Astrocyte of the spinal cord (primary cell): Measurements from ENCODE around the gene CERS1.

Experiments
- DNase-seq: peaks from one replicate; pipeline ENCODE4 v3.0.0; 2011; ENCODE audit warnings: low read depth, low spot score
- H3K4me3 ChIP-seq: 2 replicates; pipeline ENCODE4 v1.5.1; 2011; ENCODE audit warnings: low read depth, mild to moderate bottlenecking, low read length, moderate library complexity
- in situ Hi-C: cut with HindIII; loops from 2 replicates; pipeline ENCODE4 v1.10.0; 2017; ENCODE audit warnings: low sequenced_read_pairs
- TF ChIP-seq, protein P1 (sequence below): IDR thresholded peaks from 2 replicates; pipeline ENCODE4 v1.5.1; 2012; ENCODE audit warnings: low read depth, mild to moderate bottlenecking, low read length, inconsistent platforms

Gene CERS1

DNA sequence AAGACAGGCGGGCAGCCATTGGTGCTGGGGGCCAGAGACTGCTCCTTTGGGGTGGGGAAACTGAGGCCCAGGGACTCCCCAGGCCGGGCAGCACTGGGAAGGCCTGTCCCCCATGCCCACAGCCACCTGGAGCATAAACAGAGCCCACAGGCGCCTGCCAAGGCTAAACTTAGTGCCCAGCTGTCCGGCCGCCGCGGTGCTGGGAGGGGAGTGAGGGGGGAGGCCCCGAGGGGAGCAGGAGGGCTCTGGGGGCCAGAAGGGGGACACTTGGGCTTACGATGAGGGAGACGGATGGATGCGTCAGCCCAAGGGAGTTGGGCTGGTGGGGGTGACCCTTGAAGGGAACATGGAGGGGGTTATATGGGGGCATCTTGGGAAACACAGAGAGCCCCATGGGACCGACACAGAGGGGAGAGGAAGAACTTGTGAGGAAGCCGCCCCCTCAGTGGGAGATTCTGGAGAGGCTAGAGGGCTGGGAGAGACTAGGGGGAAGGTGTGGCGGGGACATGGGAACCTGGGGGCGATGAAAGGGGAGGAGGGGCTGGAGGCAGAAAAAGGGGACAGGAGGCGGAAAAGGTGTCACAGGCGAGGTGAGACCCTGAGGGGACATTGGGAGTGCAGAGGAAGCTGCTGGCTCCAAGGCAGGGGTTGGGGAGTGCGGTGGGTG lies 2.2 kb downstream of the CERS1 start:
- in situ Hi-C loops, result no loop called here
- no peak overlapping the region for H3K4me3 ChIP-seq
- no peak for DNase-seq
- TF ChIP-seq, protein P1, sequence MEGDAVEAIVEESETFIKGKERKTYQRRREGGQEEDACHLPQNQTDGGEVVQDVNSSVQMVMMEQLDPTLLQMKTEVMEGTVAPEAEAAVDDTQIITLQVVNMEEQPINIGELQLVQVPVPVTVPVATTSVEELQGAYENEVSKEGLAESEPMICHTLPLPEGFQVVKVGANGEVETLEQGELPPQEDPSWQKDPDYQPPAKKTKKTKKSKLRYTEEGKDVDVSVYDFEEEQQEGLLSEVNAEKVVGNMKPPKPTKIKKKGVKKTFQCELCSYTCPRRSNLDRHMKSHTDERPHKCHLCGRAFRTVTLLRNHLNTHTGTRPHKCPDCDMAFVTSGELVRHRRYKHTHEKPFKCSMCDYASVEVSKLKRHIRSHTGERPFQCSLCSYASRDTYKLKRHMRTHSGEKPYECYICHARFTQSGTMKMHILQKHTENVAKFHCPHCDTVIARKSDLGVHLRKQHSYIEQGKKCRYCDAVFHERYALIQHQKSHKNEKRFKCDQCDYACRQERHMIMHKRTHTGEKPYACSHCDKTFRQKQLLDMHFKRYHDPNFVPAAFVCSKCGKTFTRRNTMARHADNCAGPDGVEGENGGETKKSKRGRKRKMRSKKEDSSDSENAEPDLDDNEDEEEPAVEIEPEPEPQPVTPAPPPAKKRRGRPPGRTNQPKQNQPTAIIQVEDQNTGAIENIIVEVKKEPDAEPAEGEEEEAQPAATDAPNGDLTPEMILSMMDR, result no peak

DNA sequence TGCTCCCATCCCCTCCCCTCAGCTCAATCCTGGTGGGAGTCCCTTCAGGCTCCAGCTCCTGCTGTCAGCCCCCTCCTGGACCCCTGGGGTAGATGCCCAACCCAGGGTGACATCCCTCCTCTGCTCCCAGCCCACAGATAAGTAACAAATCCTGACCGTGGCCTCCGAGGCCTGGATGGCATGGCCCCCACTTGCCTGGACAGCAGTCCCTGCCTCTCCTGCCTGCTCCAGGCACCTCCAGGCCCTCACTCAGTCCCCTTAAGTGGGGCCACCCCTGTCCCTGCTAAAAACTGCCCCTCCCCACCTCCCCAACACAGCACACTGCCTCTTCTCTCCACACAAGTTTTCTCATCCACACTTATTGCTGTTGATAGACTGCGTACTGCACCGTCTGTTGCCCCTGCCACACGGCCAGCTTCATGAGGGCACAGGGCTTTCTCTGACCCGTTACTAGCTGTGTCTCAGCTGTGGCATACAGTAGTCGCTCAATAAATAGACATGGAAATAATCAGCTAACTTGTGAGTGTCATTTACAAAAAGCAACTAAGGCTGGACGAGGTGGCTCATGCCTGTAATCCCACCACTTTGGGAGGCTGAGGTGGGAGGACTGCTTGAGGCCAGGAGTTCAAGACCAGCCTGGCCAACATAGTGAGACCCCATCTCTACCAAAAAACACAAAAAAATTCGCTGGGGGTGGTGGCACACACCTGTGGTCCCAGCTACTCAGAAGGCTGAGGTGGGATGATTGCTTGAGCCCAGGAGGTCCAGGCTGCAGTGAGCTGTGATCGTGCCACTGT lies 5.8 kb downstream of the CERS1 start:
- in situ Hi-C loops, result no loop called here
- no peak overlapping the region for H3K4me3 ChIP-seq
- no peak for DNase-seq
- TF ChIP-seq, protein P1, result no peak

DNA sequence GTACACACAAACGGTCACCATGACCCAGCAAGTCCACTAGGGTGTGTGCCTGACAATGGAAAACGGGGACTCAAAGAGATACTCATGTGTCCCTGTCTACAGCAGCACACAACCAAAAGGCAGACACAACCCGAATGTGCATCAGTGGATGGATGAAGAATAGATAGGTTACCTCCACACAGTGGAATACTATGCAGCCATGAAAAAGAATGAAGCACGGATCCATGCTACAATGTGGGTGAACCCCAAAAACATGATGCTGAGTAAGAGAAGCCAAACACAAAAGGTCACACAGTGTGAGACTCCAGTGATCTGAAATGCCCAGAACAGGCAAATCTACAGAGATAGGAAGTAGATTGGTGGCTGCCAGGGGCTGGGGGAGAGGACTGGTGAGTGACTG lies 9.0 kb downstream of the CERS1 start:
- in situ Hi-C loops, result no loop called here
- H3K4me3 ChIP-seq, result no peak overlapping the region
- no peak for DNase-seq
- TF ChIP-seq, protein P1, result no peak

DNA sequence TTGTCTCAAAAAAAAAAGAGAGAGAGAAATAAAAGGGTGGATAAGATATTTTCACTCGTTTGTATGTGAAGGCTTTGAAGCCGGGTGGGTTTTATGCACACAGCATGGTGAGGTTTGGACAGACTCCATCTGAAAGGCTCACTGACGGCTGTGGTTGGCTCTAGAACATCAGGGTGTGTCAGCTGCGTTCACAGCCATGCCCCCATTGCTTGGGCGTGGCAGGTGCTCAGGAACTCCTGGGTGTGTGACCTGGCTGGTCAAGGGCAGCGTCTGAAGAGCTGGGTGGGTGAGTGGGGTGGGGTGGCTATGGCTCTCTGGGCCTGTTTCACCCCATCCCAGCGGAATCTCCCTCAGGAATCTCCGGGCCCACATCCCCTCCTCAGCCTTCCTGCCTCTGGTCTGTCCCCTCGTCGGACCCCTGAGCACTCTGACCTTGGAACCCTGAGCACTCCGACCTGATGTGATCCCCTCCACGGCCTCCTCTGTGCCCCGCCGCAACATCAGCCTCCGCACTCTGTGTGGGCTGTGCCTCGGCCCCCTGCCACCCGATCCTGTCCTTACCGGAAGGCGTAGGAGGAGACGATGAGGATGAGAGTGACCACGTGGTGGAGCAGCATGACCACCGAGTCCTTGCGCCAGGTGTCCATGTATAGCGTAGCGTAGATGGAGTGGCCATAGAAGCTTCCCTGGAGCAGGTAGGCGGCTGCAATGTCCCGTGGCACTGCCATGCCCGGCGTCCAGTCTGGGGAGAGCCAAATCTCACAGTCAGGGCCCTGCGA lies 12.2 kb downstream of the CERS1 start:
- H3K4me3 ChIP-seq, result no peak overlapping the region
- TF ChIP-seq, protein P1, result no peak
- no peak for DNase-seq
- in situ Hi-C loops, result no loop called here

DNA sequence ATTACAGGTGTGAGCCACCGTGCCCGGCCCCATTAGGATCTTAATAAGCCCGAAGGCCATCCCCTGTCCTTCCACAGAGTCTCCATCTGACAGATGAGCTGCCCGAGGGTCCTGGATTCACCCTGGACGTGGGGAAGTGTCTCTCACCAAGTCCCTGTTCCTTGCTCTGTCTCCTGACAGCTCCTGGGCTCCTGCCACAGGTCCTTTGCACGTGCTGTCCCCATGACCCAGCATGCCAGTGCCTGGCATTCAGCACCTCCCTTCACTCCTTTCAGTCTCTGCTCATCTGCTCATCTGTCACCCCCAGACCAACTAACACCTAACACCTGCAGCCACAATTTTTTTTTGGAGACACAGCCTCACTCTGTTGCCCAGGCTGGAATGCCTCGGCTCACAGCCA lies 14.5 kb downstream of the CERS1 start:
- TF ChIP-seq, protein P1, result no peak
- in situ Hi-C loops, result no loop called here
- H3K4me3 ChIP-seq, result no peak overlapping the region
- DNase-seq, result no peak

DNA sequence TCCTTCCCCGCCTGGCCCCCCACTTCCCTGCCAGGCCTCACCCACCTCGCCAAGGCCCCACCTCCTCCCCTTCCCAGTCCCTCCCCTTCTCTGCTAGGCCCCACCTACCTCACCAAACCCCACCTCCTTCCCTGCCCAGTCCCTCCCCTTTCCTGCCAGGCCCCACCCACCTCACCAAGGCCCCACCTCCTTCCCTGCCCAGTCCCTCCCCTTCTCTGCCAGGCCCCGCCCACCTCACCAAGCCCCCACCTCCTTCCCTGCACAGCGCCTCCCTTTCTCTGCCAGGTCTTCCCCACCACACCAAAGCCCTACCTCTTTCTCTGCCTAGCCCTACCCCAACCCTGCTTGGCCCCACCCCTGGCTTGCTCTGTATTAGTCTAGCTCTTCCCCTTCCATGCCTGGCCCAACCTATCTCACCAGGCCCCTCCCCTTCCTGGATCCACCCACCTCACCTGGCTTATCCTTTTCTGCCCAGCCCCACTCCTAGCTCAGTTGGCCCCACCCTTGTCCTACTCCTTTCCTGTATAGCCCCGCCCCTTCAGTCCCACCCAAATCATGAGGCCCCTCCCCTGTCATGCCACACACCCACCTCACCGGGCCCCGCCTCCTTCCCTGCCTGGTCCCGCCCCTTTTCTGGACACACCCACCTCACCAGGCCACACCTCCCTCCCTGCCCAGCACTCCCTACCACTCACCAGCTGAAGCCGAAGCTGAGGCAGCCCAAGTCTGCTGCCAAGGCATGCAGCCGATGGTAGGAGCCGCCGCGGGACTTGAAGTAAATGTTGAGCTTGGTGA lies 16.2 kb downstream of the CERS1 start:
- H3K4me3 ChIP-seq, result no peak overlapping the region
- TF ChIP-seq, protein P1, result no peak
- no peak for DNase-seq
- in situ Hi-C loops, result no loop called here
